Measurements from ENCODE around the gene RASSF3. TPM values are rescaled to one million over a fixed set of nuclear protein-coding genes. Genes with fewer than 3 reads are reported as not detected.
"Not testable (repeated sequence)": the region's sequence is repeated elsewhere in the genome, so short reads cannot be mapped to it uniquely, and the experiment has no call there.

RASSF3 gene
- total RNA-seq, 2 experiments from 2014 or later, result 40.4 to 41.6 TPM

DNA sequence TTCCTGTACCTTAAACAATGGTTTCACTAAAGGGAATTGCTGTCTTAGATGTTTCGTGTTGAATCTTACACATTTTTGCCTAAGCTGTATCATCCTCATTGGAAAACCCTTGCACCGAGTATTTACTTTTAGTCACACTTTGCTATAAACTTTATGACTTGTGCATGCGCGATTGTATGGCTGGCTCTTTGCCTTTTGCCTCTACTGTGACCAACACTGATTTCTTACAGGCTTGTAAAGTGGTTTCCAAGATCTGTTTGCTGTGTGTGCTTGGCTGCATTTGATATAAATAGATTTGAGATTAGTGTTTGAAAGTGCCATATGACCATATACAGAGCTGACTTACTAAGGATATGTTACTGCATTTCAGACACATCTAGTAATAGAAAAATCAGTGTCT lies 40.5 kb downstream of the RASSF3 start:
- Mint-ChIP-seq H3K27ac (peak overlapping the region; percentile 49), H3K36me3 (ENCODE audit: low read depth) (peaks cover 10% of the 10 kb centered on the region), H3K4me3 (no peak overlapping the region), H3K9me3 (no peaks in the 10 kb centered on the region), H3K4me1 (ENCODE audit: low read depth) (peaks cover 61% of the 10 kb centered on the region), H3K27me3 (no peaks in the 10 kb centered on the region)
- POLR2A ChIA-PET, result interaction anchor here (0.8 kb wide), 1 partner anchor 10 kb away, joined by 3 read pairs; no protein-coding TSS in a partner anchor
- intact Hi-C loops (cut with micrococcal nuclease), result no loop called here
- DNase-seq (no peak), ATAC-seq (no peak)
- CTCF ChIA-PET, result interaction anchor here (0.7 to 1.3 kb wide), 2 partner anchors 8 to 47 kb away, joined by 3 read pairs; no protein-coding TSS in a partner anchor
- TF ChIP-seq, protein P1, sequence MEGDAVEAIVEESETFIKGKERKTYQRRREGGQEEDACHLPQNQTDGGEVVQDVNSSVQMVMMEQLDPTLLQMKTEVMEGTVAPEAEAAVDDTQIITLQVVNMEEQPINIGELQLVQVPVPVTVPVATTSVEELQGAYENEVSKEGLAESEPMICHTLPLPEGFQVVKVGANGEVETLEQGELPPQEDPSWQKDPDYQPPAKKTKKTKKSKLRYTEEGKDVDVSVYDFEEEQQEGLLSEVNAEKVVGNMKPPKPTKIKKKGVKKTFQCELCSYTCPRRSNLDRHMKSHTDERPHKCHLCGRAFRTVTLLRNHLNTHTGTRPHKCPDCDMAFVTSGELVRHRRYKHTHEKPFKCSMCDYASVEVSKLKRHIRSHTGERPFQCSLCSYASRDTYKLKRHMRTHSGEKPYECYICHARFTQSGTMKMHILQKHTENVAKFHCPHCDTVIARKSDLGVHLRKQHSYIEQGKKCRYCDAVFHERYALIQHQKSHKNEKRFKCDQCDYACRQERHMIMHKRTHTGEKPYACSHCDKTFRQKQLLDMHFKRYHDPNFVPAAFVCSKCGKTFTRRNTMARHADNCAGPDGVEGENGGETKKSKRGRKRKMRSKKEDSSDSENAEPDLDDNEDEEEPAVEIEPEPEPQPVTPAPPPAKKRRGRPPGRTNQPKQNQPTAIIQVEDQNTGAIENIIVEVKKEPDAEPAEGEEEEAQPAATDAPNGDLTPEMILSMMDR (IDR thresholded peaks at IDR 0.05), result no peak

DNA sequence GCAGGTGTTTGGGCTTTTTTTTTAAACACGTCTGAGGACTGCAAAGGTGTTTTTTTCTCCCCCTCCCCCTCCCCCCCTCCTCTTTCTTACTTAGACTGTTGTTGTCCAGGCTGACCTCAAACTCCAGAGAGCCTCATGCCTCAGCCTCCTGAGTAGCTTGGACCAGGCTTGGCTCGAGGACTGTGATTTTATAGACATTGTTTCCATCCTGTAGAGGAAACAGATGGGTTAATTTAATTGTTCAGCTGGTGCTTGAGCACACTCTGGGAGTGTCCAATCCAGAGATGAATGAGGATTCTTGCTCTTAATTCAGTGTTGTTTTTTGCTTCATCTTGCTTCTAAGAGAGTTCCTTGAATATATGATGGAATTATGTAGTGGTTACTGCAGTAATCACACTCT lies 42.1 kb downstream of the RASSF3 start:
- no peak overlapping the region for H3K4me3 Mint-ChIP-seq
- POLR2A ChIA-PET, result no interaction called here
- H3K27ac Mint-ChIP-seq, result peak overlapping the region; percentile 58

DNA sequence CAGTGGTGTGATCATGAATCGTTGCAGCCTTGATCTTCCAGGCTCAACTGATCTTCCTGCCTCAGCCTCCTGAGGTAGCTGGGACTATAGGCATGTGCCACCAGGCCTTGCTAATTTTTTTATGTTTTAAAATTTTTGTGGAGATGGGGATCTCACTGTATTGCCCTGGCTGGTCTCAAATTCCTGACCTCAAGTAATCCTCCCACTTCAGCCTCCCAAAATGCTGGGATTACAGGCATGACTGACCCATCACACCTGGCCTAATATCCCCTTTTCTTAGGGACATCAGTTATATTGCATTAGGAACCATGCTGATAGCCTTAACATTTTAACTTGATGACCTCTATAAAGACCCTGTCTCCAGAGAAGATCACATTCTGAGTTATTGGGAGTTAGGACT lies 42.8 kb downstream of the RASSF3 start:
- Mint-ChIP-seq H3K4me3 (no peak overlapping the region), H3K9me3 (no peaks in the 10 kb centered on the region), H3K36me3 (ENCODE audit: low read depth) (peaks cover 17% of the 10 kb centered on the region), H3K4me1 (ENCODE audit: low read depth) (peaks cover 67% of the 10 kb centered on the region), H3K27ac (peak overlapping the region; percentile 58), H3K27me3 (no peaks in the 10 kb centered on the region)
- intact Hi-C loops (cut with micrococcal nuclease), result no loop called here
- no peak for ATAC-seq
- DNase-seq, result no peak
- ChIA-PET CTCF (no interaction called here), POLR2A (no interaction called here)
- TF ChIP-seq, protein P1 (IDR thresholded peaks at IDR 0.05), result no peak

More for the DNA sequence above, 42.1 kb downstream of the RASSF3 start:
- TF ChIP-seq, protein P1 (IDR thresholded peaks at IDR 0.05), result no peak
- CTCF ChIA-PET, result no interaction called here
- intact Hi-C loops (cut with micrococcal nuclease), result no loop called here
- Mint-ChIP-seq H3K4me1 (ENCODE audit: low read depth) (peaks cover 64% of the 10 kb centered on the region), H3K27me3 (no peaks in the 10 kb centered on the region), H3K9me3 (no peaks in the 10 kb centered on the region), H3K36me3 (ENCODE audit: low read depth) (peaks cover 13% of the 10 kb centered on the region)
- DNase-seq (no peak), ATAC-seq (no peak)

DNA sequence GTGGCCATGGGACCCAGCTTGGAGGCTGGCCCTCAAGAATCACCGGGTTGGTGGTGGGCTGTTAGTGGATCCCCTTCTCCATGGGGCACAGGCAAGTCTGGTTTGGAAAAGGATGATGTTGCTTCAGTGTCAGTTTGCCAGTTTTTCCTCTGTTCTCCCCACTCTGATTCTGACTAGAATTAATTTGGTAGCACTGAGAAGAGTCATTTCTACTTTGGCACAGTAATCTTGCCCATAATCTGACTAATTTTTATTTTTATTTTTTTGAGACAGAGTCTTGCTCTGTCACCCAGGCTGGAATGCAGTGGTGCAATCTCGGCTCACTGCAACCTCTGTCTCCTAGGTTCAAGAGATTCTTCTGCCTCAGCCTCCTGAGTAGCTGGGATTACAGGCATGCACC lies 43.6 kb downstream of the RASSF3 start:
- peaks cover 22% of the 10 kb centered on the region for H3K36me3 Mint-ChIP-seq (ENCODE audit: low read depth)
- H3K4me3 Mint-ChIP-seq; intact Hi-C loops (cut with micrococcal nuclease); ATAC-seq; DNase-seq; CTCF ChIA-PET; H3K27me3 Mint-ChIP-seq; H3K9me3 Mint-ChIP-seq: not testable (repeated sequence)
- H3K27ac Mint-ChIP-seq, result peak overlapping the region; percentile 55
- POLR2A ChIA-PET, result interaction anchor here (0.5 to 0.6 kb wide), 2 partner anchors 16 to 71 kb away, joined by 3 to 4 read pairs; no protein-coding TSS in a partner anchor
- H3K4me1 Mint-ChIP-seq (ENCODE audit: low read depth), result peaks cover 73% of the 10 kb centered on the region

DNA sequence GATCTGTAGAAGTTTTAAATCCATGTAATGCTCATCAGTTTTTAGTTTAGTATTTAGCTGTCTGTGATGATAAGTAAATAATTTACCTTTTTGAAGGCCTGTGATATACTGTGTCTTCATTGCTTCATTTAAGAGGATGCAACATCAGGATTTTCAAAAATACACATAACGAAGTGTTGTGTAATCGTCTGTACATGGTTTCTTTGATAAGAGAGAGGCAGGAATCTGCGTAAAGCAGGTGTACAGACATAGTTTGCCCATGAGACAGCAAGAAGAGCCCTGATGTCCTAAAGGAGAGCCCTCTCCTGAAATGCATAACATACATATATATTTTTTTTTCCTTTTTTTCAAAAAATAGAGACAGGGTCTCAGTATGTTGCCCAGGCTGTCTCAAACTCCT lies 44.8 kb downstream of the RASSF3 start:
- Mint-ChIP-seq H3K27me3 (no peaks in the 10 kb centered on the region), H3K4me3 (no peak overlapping the region), H3K27ac (peak overlapping the region; percentile 81), H3K36me3 (ENCODE audit: low read depth) (peaks cover 24% of the 10 kb centered on the region), H3K4me1 (ENCODE audit: low read depth) (peaks cover 77% of the 10 kb centered on the region), H3K9me3 (no peaks in the 10 kb centered on the region)
- ATAC-seq (no peak), DNase-seq (no peak)
- POLR2A ChIA-PET, result no interaction called here
- CTCF ChIA-PET, result interaction anchor here (1.1 kb wide), 1 partner anchor 15 kb away, joined by 3 read pairs; no protein-coding TSS in a partner anchor
- intact Hi-C loops (cut with micrococcal nuclease), result no loop called here
- TF ChIP-seq, protein P1 (IDR thresholded peaks at IDR 0.05), result no peak
